ENCODE measurements around the gene CIC. TPM values are rescaled to one million over a fixed set of nuclear protein-coding genes. Genes with fewer than 3 reads are reported as not detected.

CIC gene
- total RNA-seq, 3 donors from 2014 or later = 20.2 to 25.6 (median 24.9) TPM

- intact Hi-C loops (cut with DNase I; ENCODE audit: low total_unique reads) = no loop called here
- no peaks in the 10 kb centered on the region for H3K9me3 ChIP-seq
- TF ChIP-seq POLR2AphosphoS5 (IDR thresholded peaks at IDR 0.05) (no peak), POLR2A (IDR thresholded peaks at IDR 0.05) (no peak)
- TF ChIP-seq, protein P1, sequence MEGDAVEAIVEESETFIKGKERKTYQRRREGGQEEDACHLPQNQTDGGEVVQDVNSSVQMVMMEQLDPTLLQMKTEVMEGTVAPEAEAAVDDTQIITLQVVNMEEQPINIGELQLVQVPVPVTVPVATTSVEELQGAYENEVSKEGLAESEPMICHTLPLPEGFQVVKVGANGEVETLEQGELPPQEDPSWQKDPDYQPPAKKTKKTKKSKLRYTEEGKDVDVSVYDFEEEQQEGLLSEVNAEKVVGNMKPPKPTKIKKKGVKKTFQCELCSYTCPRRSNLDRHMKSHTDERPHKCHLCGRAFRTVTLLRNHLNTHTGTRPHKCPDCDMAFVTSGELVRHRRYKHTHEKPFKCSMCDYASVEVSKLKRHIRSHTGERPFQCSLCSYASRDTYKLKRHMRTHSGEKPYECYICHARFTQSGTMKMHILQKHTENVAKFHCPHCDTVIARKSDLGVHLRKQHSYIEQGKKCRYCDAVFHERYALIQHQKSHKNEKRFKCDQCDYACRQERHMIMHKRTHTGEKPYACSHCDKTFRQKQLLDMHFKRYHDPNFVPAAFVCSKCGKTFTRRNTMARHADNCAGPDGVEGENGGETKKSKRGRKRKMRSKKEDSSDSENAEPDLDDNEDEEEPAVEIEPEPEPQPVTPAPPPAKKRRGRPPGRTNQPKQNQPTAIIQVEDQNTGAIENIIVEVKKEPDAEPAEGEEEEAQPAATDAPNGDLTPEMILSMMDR (IDR thresholded peaks at IDR 0.05) = no peak
- no peak overlapping the region for H3K4me3 ChIP-seq
- DNase-seq (ENCODE audit: low spot score in 2 of 2) = no peak
- H3K27ac ChIP-seq = no peak overlapping the region
- no peaks in the 10 kb centered on the region for H3K36me3 ChIP-seq
- H3K4me1 ChIP-seq = no peaks in the 10 kb centered on the region
- H3K27me3 ChIP-seq = no peaks in the 10 kb centered on the region
Observed at GRCh38 chr19:42315024-42315423, 46.0 kb downstream of the CIC start.

DNA sequence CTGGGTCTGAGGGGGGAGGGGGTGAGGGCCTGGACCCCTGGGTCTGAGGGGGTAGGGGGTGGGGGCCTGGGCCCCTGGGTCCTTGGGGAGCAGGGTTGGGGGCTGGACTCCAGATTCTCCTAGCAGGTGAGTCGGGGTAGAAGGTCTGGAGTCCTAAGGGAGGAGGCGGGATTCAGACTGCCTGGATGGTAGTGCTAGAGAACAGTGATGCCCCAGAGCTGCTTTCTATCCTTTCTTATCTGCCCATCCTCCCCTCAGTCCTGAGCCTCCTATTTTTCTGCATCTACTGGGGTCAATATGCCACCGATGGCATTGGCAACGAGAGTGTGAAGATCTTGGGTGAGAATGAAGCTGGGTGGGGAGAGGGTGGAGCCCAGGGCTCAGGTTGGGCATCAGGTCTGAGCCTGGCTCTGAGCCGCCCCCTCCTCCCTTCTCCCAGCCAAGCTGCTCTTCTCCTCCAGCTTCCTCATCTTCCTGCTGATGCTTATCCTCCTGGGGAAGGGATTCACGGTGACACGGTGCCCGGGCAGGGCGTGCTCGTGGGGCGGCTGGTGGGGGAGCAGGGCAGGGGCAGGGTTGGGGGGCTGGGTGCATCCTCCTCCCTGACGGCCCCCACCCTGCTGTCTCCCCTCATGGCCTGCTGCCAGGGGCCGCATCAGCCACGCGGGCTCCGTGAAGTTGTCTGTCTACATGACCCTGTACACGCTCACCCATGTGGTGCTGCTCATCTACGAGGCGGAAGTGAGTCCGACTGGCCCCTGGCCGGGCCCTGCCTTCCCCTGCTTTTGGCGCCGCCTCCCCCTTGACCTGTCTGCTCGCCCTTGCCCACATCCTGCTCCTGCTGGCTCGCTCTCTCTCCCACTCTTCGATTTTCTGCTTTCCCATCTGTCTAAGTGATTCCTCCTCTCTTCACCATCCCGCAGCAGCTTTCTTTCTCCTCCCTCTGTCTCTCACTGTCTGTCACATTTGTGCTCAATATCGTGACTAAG, 47.5 kb downstream of the CIC start:
- Histone ChIP-seq H3K36me3 (no peaks in the 10 kb centered on the region), H3K4me3 (peak overlapping the region in 1 of 3 donors; percentile 31), H3K27me3 (no peaks in the 10 kb centered on the region), H3K9me3 (no peaks in the 10 kb centered on the region), H3K27ac (no peak overlapping the region), H3K4me1 (no peaks in the 10 kb centered on the region)
- TF ChIP-seq, protein P1 (IDR thresholded peaks at IDR 0.05) = no peak
- TF ChIP-seq POLR2AphosphoS5 (IDR thresholded peaks at IDR 0.05) = no peak
- no peak for TF ChIP-seq POLR2A (IDR thresholded peaks at IDR 0.05)
- intact Hi-C loops (cut with DNase I; ENCODE audit: low total_unique reads) = no loop called here
- no peak for DNase-seq (ENCODE audit: low spot score in 2 of 2)

GRCh38 chr19:42317535-42317934, 48.5 kb downstream of the CIC start:
- Histone ChIP-seq H3K4me3 (no peak overlapping the region), H3K36me3 (no peaks in the 10 kb centered on the region), H3K9me3 (no peaks in the 10 kb centered on the region), H3K4me1 (no peaks in the 10 kb centered on the region), H3K27ac (no peak overlapping the region), H3K27me3 (no peaks in the 10 kb centered on the region)
- no peak for TF ChIP-seq POLR2AphosphoS5 (IDR thresholded peaks at IDR 0.05)
- TF ChIP-seq POLR2A (IDR thresholded peaks at IDR 0.05) = no peak
- DNase-seq (ENCODE audit: low spot score in 2 of 2) = no peak
- intact Hi-C loops (cut with DNase I; ENCODE audit: low total_unique reads) = no loop called here

DNA sequence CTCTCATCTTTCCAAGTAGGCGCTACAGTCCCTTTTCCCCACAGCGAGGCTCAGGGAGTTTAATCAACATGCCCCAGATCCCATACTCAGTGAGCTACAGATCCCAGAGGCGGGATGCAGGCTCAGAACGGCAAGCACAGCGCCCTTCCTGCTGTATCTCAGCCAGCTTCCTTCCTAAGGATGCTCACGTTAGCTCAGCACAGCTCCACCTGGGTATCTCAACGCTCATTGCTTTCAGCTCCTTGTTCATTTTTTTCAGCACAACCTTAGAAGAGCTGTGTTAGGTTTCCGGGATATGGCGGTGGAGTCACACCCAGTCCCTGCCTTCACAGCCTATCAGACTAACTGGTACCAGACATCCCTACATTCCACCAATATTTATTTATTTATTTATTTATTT, 53.3 kb downstream of the CIC start:
- Histone ChIP-seq H3K9me3 (no peaks in the 10 kb centered on the region), H3K27ac (no peak overlapping the region), H3K36me3 (no peaks in the 10 kb centered on the region), H3K4me1 (peaks cover 3 to 8% of the 10 kb centered on the region in 2 donors), H3K27me3 (peaks cover 5 to 15% of the 10 kb centered on the region in 2 donors), H3K4me3 (no peak overlapping the region)
- no peak for TF ChIP-seq POLR2A (IDR thresholded peaks at IDR 0.05)
- no peak for TF ChIP-seq POLR2AphosphoS5 (IDR thresholded peaks at IDR 0.05)
- TF ChIP-seq, protein P1 (IDR thresholded peaks at IDR 0.05) = no peak
- intact Hi-C loops (cut with DNase I; ENCODE audit: low total_unique reads) = loop anchor here (5.0 to 10.0 kb wide), 2 partner anchors 195 to 232 kb away; no protein-coding TSS in a partner anchor
- no peak for DNase-seq (ENCODE audit: low spot score in 2 of 2)

DNA sequence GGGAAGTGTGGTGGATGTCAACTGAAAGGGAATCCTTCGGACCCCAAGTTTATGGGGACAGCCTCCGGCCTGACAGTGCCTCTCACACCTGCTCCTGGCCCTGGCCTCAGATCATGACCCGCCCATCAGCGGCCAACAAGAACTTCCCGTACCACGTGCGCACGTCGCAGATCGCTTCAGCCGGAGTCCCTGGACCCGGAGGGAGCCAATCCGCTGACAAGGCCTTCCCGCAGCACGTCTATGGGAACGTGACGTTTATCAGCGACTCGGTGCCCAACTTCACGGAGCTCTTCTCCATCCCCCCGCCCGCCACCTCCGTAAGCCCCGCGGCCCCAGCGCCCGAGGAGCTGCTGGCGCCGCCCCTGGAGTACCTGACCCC, 54.4 kb downstream of the CIC start:
- no peaks in the 10 kb centered on the region for H3K9me3 ChIP-seq
- no peaks in the 10 kb centered on the region for H3K36me3 ChIP-seq
- peaks cover 5 to 15% of the 10 kb centered on the region in 2 donors for H3K27me3 ChIP-seq
- H3K4me1 ChIP-seq = peaks cover 3 to 8% of the 10 kb centered on the region in 2 donors
- TF ChIP-seq, protein P1 (IDR thresholded peaks at IDR 0.05) = no peak
- no peak for DNase-seq (ENCODE audit: low spot score in 2 of 2)
- H3K27ac ChIP-seq = no peak overlapping the region
- intact Hi-C loops (cut with DNase I; ENCODE audit: low total_unique reads) = loop anchor here (5.0 to 10.0 kb wide), 2 partner anchors 196 to 231 kb away; no protein-coding TSS in a partner anchor
- peak overlapping the region in 1 of 3 donors; percentile 80 for H3K4me3 ChIP-seq
